NCI-H1930 (cell line): ENCODE results near the gene BSND.

Experiments
- DNase-seq, 2 experiments: peaks; one replicate each; lab custom pipeline; 2025; lab: John Stamatoyannopoulos, UW

Gene BSND

DNA sequence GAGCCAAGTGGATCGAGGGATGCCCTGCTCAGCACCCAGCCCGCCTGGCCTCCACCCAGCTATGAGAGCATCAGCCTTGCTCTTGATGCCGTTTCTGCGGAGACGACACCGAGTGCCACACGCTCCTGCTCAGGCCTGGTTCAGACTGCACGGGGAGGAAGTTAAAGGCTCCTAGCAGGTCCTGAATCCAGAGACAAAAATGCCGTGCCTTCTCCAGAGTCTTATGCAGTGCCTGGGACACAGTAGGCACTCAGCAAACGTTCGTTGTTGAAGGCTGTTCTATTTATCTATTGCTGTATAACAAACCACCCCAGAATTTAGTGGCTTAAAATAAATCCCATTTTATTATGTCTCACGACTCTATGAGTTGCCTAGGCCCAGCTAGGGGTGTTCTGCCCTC lies 6.8 kb upstream of the BSND start:
- DNase-seq = no peak

DNA sequence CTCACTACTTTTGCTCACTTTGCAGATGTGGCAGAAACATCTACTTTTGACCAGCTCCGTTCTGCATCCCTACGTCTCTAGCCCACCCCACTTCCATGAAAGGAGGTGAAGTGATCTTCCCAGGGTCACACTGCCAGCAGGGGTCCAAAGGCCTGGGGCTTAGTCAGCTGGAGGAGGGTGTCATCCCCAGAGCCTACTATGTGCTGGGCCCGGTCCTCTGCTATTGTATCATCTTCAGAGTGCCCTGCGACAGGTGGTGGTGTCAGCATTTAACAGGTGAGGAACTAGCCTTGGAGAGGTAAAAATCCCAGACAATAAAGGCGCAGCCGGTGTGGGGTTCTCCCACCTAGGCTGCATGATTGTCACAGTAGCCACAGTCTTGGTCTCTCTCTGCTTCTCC lies 5.6 kb upstream of the BSND start:
- no peak for DNase-seq

GRCh38 chr1:54994355-54994990 lies 4.3 kb upstream of the BSND start:
- no peak for DNase-seq

DNA sequence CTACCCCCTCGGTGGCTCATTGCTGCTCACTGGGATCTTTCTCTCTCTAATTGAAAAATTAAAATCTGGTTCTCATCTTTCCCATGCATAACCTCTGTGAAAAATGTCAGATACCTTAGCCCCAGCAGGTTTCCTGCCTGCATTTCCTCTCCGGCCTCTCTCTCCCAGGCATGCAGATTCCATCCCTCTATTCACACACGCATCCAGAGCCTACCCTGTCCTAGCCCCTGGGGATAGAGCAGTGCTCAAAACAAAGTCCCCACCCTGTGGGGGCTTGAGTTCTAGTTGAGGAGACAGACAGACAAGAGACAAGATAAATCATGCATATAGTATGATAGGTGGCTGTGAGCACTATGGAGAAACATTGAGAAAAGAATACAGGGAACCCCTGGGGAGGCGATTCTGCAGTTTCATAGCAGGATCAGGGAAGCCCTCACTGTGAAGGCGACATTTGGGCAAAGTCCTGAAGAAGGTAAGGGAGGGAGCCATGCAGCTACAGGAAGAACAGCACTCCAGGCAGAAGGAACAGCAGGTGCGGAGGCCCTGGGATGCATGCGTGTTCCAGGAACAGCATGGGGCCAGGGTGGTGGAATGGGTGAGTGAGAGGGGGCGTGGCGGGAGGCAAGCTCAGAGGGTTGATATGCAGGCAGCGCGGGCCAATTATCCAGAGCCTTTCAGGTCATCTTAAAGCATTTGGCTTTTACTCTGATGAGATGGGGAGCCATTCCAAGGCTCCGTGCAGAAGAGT lies 3.5 kb upstream of the BSND start:
- DNase-seq = no peak

GRCh38 chr1:54995835-54996234 lies 2.9 kb upstream of the BSND start:
- DNase-seq = no peak

DNA sequence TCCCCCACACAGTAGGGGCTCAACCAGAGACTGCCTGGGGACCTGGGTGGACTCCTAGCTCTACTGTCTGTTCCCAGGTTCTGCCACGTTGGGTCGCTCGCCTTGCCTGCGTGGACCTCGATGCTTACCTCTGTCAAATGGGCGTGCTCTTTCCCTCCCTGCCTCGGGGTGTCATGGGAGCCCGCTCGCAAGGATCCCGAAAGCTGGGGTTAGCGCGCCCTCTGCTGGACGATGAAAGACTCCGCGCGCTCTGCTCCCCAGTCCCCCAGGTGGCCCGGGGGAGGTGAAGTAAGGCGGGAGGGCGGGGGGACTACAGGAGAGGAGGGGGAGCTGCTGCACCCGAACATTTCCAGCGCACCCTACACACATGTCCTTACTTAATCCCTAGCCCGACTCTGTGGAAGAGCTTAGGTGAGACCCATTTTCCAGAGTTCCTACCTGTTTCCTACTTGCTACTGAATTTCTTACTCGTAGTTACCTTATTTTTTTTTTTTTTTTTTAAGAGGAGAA lies 2.3 kb upstream of the BSND start:
- DNase-seq = peak; percentile 34 to 46

DNA sequence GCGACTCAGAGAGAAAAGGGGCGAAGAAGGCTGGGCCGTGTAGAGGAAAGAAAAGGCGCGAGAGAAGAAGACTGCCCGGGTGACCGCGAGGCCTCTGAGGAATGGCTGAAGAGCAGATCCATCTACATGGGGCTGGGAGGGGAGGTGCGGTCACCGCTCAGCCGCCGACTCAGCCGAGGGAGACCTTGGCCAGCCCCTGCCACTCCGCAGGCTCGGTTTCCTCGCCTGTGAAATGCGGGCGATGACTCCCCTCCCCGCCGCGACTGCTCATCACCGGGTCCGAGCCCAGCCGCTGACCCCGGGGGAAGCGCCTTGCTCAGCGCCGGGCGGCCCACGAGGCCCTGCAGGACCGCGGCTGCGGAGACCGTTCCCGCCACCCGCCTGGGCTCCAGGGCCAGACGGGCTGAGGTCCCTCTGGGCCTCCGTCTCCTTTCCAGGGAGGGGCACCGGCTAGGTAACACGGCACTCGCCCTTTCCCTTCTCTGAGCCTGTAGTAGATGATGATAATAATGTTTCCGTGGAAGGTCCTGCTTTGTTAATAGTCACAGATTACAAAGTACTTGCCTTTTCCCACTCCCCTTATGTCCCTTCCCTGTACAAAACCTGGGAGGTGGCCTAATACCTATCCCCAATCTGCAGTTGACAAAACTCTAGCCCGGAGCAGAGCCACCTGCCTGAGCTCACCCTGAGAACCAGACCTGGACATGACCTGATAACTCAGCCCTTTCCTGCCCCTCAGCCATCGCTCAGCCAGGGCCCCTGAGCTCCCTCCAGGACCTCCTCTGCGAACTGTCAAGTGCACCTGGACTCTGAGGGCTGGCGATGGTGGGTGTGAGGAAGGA lies 1.6 kb upstream of the BSND start:
- DNase-seq = no peak

GRCh38 chr1:54997711-54997986 lies 1.1 kb upstream of the BSND start:
- DNase-seq = no peak

DNA sequence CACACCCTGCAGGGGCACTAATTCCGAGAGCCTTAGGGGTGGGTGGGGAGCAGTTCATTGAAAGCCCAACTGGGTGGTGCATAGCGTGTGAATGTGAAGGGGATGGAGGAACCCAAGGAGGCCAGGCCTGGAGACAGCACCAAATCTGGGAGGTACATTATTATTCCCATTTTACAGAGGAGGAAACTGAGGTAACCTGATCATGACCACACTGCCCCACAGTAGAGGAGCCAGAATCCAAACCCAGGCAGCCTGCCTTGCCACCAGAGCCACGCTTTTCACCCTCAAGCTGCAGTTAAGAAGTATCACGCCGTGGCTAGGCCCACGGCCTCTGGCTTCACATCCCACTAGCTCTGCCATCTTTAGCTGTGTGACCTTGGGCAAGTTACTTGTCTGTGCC lies 633 bp upstream of the BSND start:
- no peak for DNase-seq

DNA sequence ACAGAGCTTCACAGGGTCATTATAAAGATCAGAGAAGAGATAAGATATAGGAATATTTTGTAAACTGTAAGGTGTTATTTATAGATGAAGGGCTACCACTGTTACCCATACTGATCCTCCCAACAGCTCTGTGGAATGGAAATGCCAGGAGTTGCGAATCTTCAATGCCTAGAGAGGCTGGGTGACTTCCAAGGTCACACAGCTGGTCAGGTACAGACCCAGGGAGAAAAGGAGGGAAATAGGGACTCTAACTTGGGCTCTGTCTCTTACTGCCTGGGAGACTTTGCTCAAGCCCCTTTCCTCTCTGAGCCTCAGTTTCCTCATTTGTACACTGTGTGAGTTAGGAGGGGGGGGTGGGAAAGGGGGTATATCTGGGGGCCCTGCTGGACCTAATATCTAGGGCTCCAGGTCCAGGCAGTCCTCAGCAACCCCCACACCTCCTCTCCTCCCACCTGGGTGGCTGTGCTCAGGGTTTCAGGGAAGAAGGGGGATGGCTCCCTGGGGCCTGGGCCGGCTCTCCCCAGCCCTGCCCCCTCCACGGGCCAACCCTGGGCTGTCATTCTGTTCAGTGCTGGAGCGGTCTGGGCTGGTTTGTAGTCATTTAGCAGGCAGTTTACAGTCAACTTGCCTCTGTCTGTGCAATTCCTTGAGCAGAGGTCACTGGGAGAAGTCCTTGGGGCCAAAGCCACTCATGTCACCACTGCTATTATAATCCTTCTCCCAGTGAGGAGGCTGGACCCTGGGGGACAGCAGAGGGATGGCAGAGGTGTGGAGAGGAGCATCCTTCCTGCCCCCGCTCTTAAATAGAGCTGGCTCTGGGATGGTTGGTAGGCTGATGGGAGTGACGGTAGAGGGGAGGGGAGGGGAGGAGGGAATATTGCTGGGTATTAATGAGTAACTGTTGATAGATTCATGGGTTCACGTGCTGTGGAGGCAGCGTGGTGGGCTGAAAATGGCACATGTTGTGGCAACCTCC lies 1.7 kb downstream of the BSND start:
- DNase-seq = no peak

DNA sequence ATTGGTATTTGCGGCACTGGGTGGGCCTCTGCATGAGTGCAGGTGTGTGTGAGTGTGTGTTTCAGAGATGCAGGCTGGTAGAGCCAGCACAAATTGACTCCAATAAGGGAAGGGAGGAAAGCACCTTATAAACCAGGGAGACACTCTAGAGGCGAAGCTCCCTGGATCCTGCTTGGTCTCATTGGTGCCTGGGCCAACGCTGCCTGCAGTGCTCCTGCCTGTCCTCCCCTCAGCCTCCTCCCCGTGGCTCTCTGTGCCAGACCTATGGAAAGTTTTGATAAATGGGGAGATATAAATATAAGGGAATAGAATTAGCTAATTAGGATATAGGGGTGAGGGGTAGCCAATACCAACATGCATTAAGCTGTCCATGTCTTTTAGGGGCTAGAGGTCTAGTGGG lies 2.6 kb downstream of the BSND start:
- DNase-seq = no peak

DNA sequence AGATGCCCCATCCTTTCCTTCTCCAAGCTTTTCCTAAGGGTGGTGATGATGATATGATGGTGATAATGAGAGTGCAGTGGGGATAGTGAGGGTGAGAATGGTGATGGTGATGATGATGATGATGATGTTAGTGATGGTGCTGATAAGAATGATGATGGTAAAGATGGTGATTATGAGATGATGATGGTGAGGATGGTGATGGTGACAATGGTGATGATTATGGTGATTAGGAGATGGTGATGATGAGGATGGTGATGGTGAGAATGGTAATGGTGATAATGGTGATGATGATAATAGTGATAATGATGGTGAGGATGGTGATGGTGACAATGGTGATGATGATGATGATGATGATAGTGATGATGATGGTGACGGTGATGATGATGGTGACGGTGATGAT lies 4.0 kb downstream of the BSND start:
- DNase-seq = no peak

DNA sequence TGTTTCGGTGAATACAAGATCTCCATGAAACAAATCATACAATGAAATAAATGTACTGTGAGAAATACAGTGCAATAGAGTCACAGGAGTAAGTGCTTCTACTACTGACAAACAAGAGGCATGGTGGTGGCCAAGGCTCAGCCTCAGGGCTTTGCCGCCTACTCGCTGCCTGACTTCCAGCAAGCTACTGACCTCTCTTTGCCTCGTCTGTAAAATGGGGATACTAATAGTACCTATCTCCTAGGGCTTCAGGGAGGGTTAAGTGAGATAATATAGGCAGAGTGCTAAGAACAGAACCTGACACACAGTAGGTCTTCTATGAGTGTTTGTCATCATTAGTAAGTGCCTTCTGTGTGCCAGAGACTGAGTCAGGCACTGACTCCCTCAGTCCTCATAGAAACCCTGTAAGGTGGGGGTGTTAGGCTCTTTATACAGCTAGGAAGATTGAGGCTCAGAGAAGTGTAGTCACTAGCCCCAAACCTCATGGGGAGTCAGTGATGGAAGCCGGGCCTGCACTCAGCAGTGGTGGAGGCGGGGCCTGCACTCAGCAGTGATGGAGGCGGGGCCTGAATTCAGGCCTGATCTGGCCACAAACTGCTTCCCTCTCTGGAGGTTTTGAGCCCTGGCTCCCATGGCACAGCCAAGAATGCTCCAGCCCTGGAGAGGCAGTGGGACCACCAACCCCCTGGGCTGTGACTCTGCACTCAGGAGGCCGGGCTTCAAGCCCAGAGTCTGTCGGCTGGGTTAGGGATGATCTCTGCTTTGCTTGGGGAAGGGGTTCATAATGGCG lies 6.8 kb downstream of the BSND start:
- no peak for DNase-seq

GRCh38 chr1:55006931-55007330 lies 8.2 kb downstream of the BSND start:
- DNase-seq = no peak

DNA sequence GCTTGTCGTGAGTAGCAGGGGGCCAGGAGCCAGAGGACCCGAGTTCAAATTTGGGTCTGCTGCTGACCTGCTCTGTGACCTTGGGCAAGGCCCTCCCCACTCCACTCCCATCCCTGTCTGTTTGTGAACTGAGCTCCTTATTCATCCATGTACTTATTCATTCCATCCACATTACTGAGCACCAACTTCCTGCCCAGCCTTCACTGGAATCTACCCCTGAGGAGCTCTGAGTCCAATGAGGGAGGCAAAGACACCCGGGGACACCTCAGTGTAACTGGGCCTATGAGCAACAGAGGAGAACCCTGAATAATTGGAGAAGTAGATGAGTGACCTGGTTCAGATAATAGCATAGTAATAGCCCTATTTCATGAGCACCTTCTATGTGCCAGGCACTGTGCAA lies 8.9 kb downstream of the BSND start:
- no peak for DNase-seq

DNA sequence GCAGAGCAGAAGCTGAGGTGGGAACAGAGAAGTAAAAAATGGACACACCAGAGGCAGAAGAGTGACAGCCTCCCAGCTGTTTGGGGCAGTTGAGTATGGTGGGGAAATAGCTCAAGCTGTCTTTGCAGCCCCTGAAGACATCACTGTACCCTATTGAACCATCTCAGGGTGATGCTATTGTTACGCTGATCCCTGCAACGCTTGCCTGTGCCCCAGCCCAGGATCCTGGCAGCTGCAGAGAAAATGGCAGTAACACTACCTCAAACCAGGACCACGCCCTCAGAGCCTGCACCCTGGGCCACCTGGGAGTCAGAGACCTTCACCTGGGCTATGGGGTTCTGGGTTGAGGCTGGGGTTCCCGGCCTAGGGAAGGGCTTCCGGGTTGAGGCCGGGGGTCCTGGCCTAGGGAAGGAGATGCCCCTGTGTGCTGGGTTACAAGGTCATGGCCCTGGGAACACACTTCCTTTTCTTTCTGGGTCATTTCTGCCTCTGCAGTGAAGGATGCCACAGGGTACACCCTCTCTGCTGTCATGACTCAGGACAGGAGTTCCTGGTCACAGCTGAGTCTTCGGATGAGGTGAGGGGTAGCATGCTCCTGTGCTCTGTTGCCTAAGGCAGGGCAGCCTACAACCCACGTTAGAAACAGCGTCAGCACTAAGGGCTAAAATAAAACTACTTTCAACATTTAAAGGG lies 11.6 kb downstream of the BSND start:
- no peak for DNase-seq

- DNase-seq = no peak
Observed at GRCh38 chr1:55010887-55011217, 12.1 kb downstream of the BSND start.

- no peak for DNase-seq
Observed at GRCh38 chr1:55012661-55013060, 13.9 kb downstream of the BSND start.

- no peak for DNase-seq
Observed at GRCh38 chr1:55015123-55015522, 16.4 kb downstream of the BSND start.

DNA sequence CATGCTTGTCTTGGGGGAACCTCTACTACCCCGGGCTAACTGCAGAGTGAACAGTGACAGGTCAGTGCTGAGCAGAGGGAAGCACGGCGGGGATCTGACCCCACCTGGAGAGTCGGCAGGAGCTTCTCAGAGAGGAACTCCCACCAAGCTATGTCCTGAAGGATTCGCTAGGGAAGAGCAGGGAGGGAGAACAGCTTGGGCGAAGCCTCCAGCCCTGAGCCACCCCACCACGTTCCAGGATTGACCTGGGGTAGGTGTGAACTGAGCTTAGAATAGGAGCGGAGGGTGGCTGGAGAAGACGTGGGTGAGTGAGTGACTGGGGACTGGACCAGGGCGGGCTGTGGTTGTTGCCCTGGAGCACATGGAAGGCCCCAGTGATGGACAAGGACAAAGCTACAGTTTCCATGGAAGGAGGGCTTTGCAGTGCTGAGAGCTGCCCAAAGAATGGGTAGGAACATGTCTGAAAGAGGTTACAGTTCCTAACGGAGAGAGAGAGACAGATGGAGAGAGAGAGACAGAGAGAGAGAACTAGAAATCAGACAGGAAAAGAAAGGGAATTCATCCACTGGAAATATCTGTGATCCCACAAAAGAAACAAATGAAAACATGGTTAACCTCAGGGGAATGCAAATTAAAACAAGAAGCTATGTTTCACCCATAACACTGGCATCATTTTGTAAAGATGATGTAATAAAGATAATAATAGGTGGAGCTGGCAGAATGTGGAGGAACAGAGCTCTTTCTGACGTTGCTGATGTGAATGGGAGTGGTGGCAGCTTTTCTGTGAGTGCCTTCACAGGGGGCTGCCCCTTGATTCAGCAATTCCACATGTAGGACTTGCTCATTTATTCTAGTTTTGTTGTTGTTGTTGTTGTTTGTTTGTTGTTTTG lies 17.2 kb downstream of the BSND start:
- DNase-seq = no peak
